AG04450 (cell line): ENCODE data around the gene THTPA. TPM values are rescaled to one million over a fixed set of nuclear protein-coding genes. Genes with fewer than 3 reads are reported as not detected.

Experiments used
- CTCF ChIA-PET: fragments of 300-600, 350-600 bp; formaldehyde crosslinking; extraction: SDS; loops from one replicate; lab custom pipeline; 2022; ENCODE audit warnings: antibody characterized with exemption, inconsistent platforms; lab: Charles Lee
- POLR2A ChIA-PET: fragments of 350-600 bp; formaldehyde crosslinking; extraction: SDS; loops from one replicate; lab custom pipeline; 2021; ENCODE audit warnings: antibody characterized with exemption, inconsistent platforms; lab: Yijun Ruan, JAX
- DNase-seq: peaks from one replicate; pipeline ENCODE4 v3.0.0-alpha.2; 2011; ENCODE audit warnings: low read depth, low spot score
- H3K27ac ChIP-seq: one replicate; pipeline ENCODE4 v1.5.1; 2012; ENCODE audit warnings: low read depth, low read length, control low read depth
- H3K27me3 ChIP-seq: one replicate; pipeline ENCODE4 v1.6.0; 2012; ENCODE audit warnings: low read length; ENCODE audit not compliant: control insufficient read depth, insufficient read depth
- H3K4me3 ChIP-seq: 2 replicates; pipeline ENCODE4 v1.5.1; 2011; ENCODE audit warnings: mild to moderate bottlenecking, low read depth, low read length, control low read depth
- H3K9me3 ChIP-seq: 2 replicates; pipeline ENCODE4 v1.5.1; 2012; ENCODE audit warnings: low read length; ENCODE audit not compliant: control insufficient read depth, insufficient read depth
- polyA plus RNA-seq: library from polyadenylated mRNA; depleted of rRNA; stranded (reverse); fragments of >200 nt; gene quantifications from 2 replicates; pipeline ENCODE4 v1.2.3, GENCODE V29; 2011
- TF ChIP-seq, protein P1 (sequence below): IDR thresholded peaks from 2 replicates; pipeline ENCODE4 v1.5.1; 2011; ENCODE audit warnings: low read depth, low read length, control low read depth, inconsistent platforms

The THTPA gene
- polyA plus RNA-seq, 1 experiment = 4.9 TPM

DNA sequence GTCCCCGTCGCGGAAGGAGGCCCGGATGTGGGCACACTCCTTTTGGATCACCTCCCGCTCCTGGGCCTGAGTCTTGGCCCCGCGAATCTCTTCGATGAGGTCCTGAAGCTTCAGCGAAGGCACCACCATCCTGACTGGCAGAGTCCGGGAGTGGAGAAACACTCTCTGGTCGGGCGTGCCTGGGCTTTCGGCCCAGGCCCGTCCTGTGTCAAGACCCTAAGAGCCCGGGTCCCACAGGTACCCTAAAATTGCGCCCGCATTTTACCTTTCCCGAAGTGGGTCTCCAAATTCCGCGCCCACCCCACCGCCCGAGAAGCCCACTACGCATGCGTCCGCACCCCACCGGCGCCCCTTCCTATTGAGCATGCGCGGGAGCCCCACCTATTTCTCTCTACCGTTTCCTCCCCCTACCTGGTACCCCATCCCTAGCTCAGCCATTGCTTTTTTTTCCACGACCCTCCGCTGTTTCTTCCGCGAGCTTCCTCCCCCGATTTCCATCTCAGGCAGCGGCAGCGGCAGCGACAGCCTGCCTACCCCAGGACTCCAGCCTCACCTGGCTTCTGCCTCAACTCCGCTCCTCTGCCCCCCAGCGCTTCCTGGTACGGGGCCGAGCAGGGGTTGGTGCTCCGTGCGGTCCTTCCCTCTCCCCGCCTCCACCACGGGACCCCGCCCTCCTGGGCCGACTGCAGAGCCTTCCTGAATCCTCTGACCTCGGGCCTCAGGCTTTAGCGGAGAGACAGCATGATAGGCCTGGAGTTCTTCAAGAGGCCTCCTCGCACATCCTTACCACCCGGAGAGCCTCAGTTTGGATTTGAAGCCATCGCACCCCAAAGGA, 11.3 kb downstream of the THTPA start, which contains the start of gene AP1G2:
Gene AP1G2, minus strand, starts transcription at position 606 of the 835 bp plus-strand sequence. Its CDS starts 477 bp downstream, at position 129.
- CTCF ChIA-PET = interaction anchor here (0.6 to 1.9 kb wide), 7 partner anchors 8 to 343 kb away, joined by 3 to 10 read pairs (median 6); no protein-coding TSS in a partner anchor
- peaks cover 22% of the 10 kb centered on the region for H3K27me3 ChIP-seq
- DNase-seq = no peak
- POLR2A ChIA-PET = interaction anchor here (0.7 kb wide), 1 partner anchor 23 kb away, joined by 3 read pairs; no protein-coding TSS in a partner anchor
- no peak within 1 kb of the TSS for H3K27ac ChIP-seq
- TF ChIP-seq, protein P1, sequence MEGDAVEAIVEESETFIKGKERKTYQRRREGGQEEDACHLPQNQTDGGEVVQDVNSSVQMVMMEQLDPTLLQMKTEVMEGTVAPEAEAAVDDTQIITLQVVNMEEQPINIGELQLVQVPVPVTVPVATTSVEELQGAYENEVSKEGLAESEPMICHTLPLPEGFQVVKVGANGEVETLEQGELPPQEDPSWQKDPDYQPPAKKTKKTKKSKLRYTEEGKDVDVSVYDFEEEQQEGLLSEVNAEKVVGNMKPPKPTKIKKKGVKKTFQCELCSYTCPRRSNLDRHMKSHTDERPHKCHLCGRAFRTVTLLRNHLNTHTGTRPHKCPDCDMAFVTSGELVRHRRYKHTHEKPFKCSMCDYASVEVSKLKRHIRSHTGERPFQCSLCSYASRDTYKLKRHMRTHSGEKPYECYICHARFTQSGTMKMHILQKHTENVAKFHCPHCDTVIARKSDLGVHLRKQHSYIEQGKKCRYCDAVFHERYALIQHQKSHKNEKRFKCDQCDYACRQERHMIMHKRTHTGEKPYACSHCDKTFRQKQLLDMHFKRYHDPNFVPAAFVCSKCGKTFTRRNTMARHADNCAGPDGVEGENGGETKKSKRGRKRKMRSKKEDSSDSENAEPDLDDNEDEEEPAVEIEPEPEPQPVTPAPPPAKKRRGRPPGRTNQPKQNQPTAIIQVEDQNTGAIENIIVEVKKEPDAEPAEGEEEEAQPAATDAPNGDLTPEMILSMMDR = no peak
- H3K9me3 ChIP-seq = no peaks in the 10 kb centered on the region; the same call in 1 of the 2 replicates
- H3K4me3 ChIP-seq = peak within 1 kb of the TSS; percentile 66

DNA sequence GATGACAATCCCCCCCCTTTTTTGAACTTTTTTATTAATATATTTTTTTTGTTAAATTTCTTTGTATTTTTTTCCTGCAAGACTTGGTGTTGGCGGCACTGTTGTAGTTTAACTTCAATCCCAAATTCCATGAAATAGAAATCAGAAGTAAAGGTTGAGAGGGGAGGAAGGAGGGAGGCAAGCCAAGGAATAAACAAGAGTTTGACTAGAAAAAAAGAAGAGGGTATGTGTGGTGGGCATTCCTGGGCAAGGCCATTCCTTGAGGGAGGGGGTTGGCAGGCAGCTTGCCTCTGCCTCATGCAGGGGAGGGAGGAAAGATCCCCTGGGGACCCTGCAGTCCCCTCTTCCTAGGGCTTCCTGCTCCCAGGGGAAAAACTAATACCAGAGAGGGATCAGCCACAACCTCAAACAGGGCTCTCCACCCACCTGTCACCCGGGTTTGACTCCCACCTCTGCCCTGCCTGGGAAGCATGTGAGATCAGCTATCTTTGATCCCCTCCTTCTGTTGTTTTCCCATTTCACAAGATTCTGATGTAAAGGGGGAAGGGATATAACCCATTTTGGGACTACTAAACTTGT, 12.0 kb downstream of the THTPA start:
- TF ChIP-seq, protein P1 = no peak
- peak overlapping the region; percentile 66; the same call in 1 of the 2 replicates for H3K4me3 ChIP-seq
- peaks cover 28% of the 10 kb centered on the region for H3K27me3 ChIP-seq
- DNase-seq = no peak
- H3K9me3 ChIP-seq = no peaks in the 10 kb centered on the region; the same call in 1 of the 2 replicates
- ChIA-PET POLR2A (no interaction called here), CTCF (interaction anchor here (0.6 to 1.9 kb wide), 5 partner anchors 9 to 342 kb away, joined by 3 to 10 read pairs (median 6); no protein-coding TSS in a partner anchor)
- no peak overlapping the region for H3K27ac ChIP-seq

DNA sequence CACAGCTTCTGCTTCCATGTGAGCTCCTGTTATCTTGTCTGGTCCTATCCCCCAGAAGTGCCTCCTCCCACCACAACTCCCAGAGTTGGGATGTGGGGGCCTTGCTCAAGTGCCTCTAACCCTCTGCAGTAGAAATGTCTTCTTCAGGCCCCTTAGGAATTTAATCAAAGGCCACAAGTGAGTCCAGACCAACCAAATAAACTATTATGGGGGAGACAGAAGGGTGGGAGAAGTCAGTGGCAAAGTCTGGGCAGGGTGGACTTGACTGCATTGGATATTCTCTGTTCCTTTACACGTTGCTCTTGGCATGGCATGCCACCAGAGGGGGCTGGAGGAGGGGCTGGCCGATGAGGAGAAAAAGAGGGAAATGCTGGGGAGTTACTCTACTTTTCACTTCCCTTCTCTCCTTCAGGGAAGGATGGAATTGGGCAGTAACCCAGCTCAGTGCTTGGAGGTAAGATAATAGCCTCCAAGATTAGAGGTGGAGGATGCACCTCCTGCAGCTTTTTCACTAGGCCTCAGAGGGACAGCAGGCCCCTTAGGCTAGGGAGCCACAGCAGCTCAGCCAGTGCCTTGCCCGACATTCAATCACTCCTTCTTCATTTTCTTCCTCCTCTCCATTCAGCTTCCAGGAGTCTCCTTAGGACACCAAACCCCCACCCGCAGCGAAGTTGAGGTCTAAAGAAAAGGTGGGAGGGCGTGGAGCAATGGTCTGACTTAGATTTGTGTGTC, 12.7 kb downstream of the THTPA start:
- ChIA-PET POLR2A (no interaction called here), CTCF (interaction anchor here (1.1 to 1.9 kb wide), 4 partner anchors 9 to 342 kb away, joined by 3 to 10 read pairs (median 8); no protein-coding TSS in a partner anchor)
- Histone ChIP-seq H3K27me3 (peaks cover 33% of the 10 kb centered on the region), H3K4me3 (no peak overlapping the region), H3K27ac (no peak overlapping the region), H3K9me3 (no peaks in the 10 kb centered on the region; the same call in 1 of the 2 replicates)
- no peak for DNase-seq
- TF ChIP-seq, protein P1 = peak; percentile 38

DNA sequence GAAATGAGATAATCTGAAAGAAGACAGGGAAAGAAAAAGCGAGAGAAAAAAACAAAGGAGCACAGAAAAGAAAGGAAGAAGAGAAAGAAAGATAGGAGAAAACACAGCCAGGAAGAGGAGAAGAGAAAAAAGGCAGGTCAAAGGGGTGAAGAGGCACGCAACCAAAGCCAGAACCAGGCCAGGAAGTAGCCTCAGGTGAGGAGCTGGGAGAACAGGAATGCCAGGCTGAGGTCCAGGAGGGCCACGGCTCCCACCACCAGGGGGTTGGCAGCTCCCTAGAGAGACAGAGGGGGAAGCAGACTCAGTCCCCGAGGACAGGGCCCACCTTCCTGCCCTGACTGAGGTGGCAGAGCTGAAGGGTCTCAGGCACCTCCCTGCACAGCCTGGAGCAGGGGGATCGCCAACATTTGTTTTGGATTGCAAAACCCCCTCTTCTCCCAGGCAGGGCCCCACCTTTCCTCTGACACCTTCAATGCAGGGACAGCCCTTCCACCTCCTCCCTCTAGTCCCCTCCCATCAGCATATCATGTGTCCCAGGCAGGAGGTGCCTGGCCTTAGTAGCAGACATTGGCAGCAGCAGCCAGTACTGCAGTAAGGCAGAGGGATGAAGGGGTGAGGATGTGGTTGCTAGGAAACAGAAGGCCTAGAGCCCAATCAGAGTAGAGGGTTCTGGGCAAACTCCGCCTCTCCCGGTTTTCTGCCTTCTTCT, 13.5 kb downstream of the THTPA start:
- no peak overlapping the region for H3K4me3 ChIP-seq
- no peak for DNase-seq
- peaks cover 38% of the 10 kb centered on the region for H3K27me3 ChIP-seq
- ChIA-PET POLR2A (no interaction called here), CTCF (no interaction called here)
- H3K9me3 ChIP-seq = no peaks in the 10 kb centered on the region; the same call in 1 of the 2 replicates
- TF ChIP-seq, protein P1 = no peak; the same call in 1 of the 2 replicates
- H3K27ac ChIP-seq = no peak overlapping the region
